ENCODE results near the gene TNS1.
"Not testable (repeated sequence)": the region's sequence is repeated elsewhere in the genome, so short reads cannot be mapped to it uniquely, and the experiment has no call there.

The TNS1 gene

GRCh38 chr2:217798743-217799562 is 203.8 kb downstream of the TNS1 start:
- DNase-seq (ENCODE audit: low read depth in 2 of 2) = no peak

DNA sequence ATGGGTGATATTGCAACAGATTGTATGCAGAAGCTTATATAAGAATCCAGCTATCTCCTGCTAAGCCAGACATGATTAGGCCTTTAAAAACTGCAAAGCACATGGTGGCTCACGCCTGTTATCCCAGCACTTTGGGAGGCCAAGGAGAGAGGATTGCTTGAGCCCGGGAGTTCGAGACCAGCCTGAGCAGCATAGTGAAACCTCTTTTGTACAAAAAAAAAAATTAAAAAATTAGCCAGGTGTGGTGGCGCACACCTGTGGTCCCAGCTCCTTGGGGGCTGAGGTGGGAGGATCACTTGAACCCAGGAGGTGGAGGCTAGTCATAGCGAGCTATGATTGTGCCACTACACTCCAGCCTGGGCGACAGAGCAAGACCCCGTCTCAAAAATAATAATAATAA is 204.6 kb downstream of the TNS1 start:
- no peak for DNase-seq (ENCODE audit: low read depth in 2 of 2)

- DNase-seq (ENCODE audit: low read depth in 2 of 2) = no peak
Measured at GRCh38 chr2:217797661-217798069, 205.1 kb downstream of the TNS1 start.

- DNase-seq (ENCODE audit: low read depth in 2 of 2) = no peak
Measured at GRCh38 chr2:217797165-217797564, 205.6 kb downstream of the TNS1 start.

- DNase-seq (ENCODE audit: low read depth in 2 of 2) = no peak
Measured at GRCh38 chr2:217795706-217796465, 206.9 kb downstream of the TNS1 start.

DNA sequence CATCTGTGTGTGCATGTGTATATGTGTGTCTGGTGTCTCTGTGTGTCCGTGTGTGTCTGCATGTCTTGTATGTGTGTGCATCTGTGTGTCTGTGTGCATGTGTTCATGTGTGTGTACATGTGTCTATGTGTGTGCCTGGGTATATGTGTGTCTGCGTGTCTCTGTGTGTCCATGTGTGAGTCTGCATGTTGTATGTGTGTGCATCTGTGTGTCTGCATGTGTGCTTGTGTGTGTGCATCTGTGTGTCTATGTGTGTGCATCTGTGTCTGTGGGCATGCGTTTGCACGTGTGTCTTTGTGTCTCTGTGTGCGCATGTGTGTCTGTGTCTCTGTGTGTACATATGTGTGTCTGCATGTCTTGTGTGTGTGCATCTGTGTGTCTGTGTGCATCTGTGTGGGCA is 207.7 kb downstream of the TNS1 start:
- no peak for DNase-seq (ENCODE audit: low read depth in 2 of 2)

GRCh38 chr2:217794133-217794986 is 208.4 kb downstream of the TNS1 start:
- no peak for DNase-seq (ENCODE audit: low read depth in 2 of 2)

DNA sequence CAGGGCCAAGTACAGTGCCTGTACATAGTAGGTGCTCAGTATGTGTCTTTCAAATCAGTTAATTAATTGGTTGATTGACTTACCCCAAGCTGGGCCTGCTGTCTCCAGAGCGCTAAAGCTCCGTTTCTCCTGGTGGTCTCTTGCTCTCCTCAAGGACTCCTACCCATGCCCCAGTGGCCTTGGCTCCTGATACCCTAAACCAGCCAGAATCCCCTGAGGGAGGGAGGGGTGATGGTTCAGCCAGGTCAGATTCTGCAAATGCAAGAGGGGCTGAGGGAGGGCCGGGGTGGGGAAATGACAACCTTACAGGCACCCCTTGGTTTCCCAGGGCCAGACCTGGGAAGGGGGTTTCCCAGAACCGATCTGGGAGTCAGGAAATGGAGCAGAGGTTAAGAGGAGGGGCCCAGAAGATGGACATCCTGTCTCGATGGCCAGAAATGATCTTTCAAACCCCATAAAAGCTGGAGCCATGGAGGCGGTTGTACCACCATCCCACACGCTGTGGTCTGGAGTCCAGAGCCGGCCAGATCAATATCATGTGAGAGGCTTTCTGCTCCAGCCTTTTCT is 209.1 kb downstream of the TNS1 start:
- DNase-seq (ENCODE audit: low read depth in 2 of 2) = no peak

DNA sequence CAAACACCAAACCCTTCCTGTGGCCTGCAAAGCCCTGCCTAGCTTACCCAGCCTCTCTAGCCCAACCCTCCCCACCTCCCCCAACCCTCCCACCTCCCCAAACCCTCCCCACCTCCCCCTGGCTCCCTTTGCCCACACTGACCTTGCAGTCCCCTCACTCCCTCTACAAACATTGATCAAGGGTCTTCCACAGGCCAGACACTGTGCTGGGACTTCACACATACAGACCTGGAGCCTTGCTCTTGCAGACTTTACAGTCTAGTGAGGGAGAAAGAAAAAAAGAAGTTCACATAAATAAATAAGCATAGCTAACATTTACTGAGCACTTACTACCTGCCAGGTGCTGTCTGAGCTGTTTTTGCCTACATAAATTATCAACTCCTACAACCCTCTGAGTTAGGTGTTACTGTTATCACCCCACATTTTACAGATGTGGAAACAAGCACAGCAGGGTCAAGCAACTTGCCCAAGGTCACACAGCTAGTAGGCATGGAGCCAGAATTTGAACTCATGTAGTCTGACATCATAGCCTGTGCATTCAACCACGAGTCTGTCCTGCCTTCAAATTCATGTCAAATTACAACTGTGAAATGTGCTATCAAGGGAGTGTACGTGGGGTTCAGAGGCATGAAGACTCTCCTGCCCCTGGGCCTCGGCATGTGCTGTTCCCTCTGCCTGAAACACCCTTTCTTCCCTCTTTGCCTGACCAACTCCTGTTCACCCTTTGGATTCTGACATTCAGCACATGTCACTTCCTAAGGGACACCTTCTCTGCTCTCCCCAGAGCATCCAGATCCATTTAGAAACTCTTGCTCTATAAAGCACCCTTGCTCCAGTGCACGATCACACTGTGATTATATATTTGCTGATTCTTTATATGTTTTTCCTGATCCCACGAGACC is 209.9 kb downstream of the TNS1 start:
- DNase-seq (ENCODE audit: low read depth in 2 of 2) = no peak

DNA sequence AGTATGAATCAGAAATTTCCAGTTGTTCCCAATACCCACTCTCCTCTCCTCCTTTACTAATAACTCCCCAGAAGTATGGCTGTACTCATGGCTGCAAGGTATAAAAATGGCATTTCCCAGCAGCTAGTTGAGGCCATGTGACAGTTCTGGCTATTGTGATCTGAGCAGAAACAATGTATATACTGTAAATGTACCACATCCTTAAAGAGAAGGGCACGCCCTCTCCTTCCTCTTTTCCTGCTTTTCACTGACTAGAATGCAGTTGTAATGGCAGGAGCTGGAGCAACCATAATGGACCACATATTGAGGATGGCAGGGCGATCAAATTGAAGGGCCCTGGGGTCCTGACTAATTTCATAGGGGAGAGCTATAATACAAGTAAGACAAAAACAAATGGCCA is 211.2 kb downstream of the TNS1 start:
- DNase-seq (ENCODE audit: low read depth in 2 of 2) = no peak

DNA sequence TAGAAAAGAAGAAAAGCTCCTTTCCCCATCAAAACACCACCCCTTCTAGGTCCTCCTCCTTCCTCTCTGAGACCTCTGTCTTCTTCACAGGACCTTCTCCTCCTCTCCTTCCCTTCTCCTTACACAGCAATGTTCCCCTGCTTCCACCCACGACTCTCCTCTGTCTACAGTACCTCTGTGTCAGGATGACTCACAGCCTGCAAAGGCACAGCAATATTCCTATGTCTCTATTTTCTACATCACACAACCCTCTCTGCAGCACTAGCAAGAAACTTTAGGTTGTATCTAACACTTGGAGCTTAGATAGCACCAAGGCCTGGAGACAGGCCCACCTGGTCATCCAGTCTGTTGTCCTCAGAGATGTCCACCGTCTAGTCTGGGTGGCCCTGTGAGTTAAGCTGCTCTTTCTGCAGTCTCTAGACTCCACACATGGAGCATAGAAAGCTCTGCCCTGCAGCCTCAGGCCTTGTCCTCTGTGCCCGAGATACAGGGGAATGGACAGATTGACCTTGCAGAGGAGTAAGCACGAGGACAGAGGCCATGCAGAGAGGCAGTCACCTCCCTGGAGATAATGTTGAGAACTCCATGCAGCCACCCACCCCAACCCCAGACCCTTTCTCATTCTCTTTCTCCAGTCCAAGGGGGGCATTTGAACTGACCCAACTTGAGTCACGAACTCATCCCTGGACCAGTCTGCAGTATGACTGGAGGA is 212.0 kb downstream of the TNS1 start:
- DNase-seq (ENCODE audit: low read depth in 2 of 2) = peak in 1 of 2 experiments; percentile 15

GRCh38 chr2:217790195-217790594 is 212.6 kb downstream of the TNS1 start:
- DNase-seq (ENCODE audit: low read depth in 2 of 2) = no peak

DNA sequence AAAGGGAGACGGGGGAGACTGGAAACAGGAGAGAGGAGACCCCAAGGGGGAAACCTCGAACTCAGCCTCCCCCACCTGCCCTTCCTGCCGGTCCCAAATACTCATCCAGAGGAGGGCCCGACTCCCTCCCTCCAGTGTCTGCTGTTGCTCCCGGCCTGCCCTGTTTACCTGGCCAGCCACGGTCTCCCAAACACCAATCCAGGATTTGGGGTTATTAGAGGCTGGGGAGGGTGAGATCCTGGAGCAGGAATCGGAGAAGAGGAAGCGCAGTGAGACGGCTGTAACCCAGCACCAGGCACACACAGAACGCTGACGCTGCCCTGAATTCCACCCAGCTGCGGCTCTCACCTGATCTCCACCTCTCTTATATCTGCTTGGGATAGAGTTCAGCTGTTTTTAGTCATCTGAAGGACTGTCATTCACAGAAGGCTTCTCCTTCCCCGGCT is 213.0 kb downstream of the TNS1 start:
- DNase-seq (ENCODE audit: low read depth in 2 of 2) = no peak

DNA sequence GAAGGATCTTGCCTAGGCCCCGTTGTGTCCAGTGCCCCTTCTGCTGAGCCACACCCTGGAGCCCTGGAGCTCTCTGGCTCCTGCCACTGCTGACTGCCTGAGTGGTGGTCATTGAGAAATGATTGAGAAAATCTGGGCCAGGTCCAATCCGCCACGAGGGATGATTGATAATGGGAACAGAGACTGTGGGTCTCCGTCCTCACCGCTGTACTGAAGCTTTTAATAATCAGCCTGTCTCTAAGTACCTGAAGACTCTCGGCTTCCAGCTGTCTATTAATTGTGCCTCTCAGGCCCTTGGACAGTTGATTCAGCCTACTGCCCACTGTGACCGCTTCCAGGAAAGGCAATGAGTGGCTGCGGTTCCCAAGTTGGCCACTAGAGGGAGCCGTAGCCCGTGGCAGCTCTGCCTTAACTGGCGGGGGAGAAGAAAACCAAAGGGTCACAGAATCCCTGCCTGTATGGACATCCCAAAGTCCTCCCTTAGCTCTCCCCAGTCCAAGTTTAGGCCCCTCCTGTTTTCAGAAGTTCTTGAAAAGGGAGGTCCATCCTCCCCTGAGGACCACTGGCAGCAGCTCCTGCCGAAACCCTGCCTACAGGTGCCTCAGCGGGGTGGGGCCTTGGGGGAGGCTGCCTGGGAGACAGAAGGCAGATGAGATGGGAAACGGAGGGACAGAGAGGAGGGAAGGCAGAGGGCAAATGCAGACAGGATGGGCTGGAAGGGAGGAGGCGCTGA is 213.6 kb downstream of the TNS1 start:
- peak in 1 of 2 experiments; percentile 24 for DNase-seq (ENCODE audit: low read depth in 2 of 2)

DNA sequence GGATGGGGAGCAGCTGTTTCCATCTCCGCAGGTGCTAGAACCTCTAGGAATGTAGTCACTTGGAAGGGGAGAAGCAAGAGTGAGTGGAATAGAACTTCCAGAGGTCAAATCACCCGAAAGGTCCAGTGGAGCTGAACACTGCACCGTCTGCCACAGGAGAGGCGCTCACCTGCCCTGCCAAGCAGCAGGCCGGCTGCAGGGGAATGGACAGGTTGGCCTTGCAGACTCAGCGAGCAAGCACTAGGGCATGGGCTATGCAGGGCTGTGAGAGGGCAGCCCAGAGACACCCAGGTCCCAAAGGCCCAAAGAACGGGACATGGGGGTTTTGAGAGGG is 214.2 kb downstream of the TNS1 start:
- DNase-seq (ENCODE audit: low read depth in 2 of 2) = no peak

- no peak for DNase-seq (ENCODE audit: low read depth in 2 of 2)
Measured at GRCh38 chr2:217787160-217787877, 215.5 kb downstream of the TNS1 start.

- not testable (repeated sequence) for DNase-seq (ENCODE audit: low read depth in 2 of 2)
Measured at GRCh38 chr2:217786560-217786959, 216.2 kb downstream of the TNS1 start.

DNA sequence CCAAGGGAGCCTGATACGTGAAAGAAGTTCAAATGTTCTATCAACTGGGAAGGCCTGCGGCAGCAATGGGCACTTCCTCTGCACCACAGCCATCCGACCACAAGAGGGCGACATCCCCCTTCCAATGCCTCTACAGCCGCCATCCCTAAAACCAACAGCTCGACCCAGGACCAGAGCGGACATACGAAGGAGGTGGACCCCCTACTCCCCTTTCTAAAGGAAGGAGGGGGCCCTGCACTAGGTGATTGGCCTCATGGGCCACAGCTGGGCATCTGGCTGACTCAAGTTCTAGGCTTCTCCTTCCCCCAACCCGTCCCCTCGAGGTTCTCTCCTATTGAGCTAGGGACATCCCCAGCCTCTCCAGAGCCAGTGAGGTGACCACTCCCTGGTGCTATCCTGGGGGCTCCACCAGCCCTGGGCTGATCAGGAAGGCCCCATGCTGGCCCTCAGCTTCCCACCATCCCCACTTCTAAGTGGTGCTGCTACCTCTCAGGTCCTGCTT is 217.2 kb downstream of the TNS1 start:
- peak in 1 of 2 experiments; percentile 19 for DNase-seq (ENCODE audit: low read depth in 2 of 2)

Data from fibroblast of skin of left biceps (primary cell).